ENCODE data around the gene MXI1.
A peak's percentile ranks its signal among the peaks of the same experiment; 100 is the strongest.

The MXI1 gene

GRCh38 chr10:110216240-110216639, 8.8 kb downstream of the MXI1 start:
- no peak for DNase-seq

- no peak for DNase-seq
Measured at GRCh38 chr10:110216942-110217661, 9.7 kb downstream of the MXI1 start.

GRCh38 chr10:110217662-110218008, 10.2 kb downstream of the MXI1 start:
- DNase-seq, result no peak

GRCh38 chr10:110218632-110219031, 11.2 kb downstream of the MXI1 start:
- no peak for DNase-seq

GRCh38 chr10:110219884-110220283, 12.5 kb downstream of the MXI1 start:
- no peak for DNase-seq

- no peak for DNase-seq
Measured at GRCh38 chr10:110220398-110220797, 13.0 kb downstream of the MXI1 start.

GRCh38 chr10:110221044-110221720, 13.8 kb downstream of the MXI1 start:
- no peak for DNase-seq

- DNase-seq, result peak; percentile 81
Measured at GRCh38 chr10:110221721-110222261, 14.4 kb downstream of the MXI1 start.

- no peak for DNase-seq
Measured at GRCh38 chr10:110222641-110223297, 15.4 kb downstream of the MXI1 start.

- DNase-seq, result no peak
Measured at GRCh38 chr10:110223298-110223925, 16.0 kb downstream of the MXI1 start.

- DNase-seq, result no peak
Measured at GRCh38 chr10:110224992-110225391, 17.6 kb downstream of the MXI1 start.

- no peak for DNase-seq
Measured at GRCh38 chr10:110225441-110225755, 18.0 kb downstream of the MXI1 start.

- peak; percentile 88 for DNase-seq
Measured at GRCh38 chr10:110225756-110226542, 18.5 kb downstream of the MXI1 start.

- DNase-seq, result peak; percentile 84
Measured at GRCh38 chr10:110226543-110226925, 19.1 kb downstream of the MXI1 start.

GRCh38 chr10:110226926-110227641, 19.7 kb downstream of the MXI1 start:
- DNase-seq, result peak; percentile 78

- DNase-seq, result no peak
Measured at GRCh38 chr10:110228066-110228465, 20.7 kb downstream of the MXI1 start.

GRCh38 chr10:110229155-110229554, 21.8 kb downstream of the MXI1 start:
- DNase-seq, result no peak

GRCh38 chr10:110233846-110234245, 26.4 kb downstream of the MXI1 start:
- no peak for DNase-seq

- no peak for DNase-seq
Measured at GRCh38 chr10:110237894-110238480, 30.6 kb downstream of the MXI1 start.

GRCh38 chr10:110239892-110240291, 32.5 kb downstream of the MXI1 start:
- no peak for DNase-seq

- no peak for DNase-seq
Measured at GRCh38 chr10:110241407-110241806, 34.0 kb downstream of the MXI1 start.

- no peak for DNase-seq
Measured at GRCh38 chr10:110241841-110242240, 34.4 kb downstream of the MXI1 start.
